Measurements from ENCODE around the gene PODXL.

GRCh38 chr7:131547589-131547988, 8.8 kb downstream of the PODXL start:
- TF ChIP-seq, protein P1, sequence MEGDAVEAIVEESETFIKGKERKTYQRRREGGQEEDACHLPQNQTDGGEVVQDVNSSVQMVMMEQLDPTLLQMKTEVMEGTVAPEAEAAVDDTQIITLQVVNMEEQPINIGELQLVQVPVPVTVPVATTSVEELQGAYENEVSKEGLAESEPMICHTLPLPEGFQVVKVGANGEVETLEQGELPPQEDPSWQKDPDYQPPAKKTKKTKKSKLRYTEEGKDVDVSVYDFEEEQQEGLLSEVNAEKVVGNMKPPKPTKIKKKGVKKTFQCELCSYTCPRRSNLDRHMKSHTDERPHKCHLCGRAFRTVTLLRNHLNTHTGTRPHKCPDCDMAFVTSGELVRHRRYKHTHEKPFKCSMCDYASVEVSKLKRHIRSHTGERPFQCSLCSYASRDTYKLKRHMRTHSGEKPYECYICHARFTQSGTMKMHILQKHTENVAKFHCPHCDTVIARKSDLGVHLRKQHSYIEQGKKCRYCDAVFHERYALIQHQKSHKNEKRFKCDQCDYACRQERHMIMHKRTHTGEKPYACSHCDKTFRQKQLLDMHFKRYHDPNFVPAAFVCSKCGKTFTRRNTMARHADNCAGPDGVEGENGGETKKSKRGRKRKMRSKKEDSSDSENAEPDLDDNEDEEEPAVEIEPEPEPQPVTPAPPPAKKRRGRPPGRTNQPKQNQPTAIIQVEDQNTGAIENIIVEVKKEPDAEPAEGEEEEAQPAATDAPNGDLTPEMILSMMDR (IDR thresholded peaks at IDR 0.05) = no peak
- no peak for TF ChIP-seq POLR2A (IDR thresholded peaks at IDR 0.05)
